ENCODE results near the gene TLR9.
A peak's percentile ranks its signal among the peaks of the same experiment; 100 is the strongest.

TLR9 gene

GRCh38 chr3:52247409-52248164 lies 22.1 kb upstream of the TLR9 start:
- no peak for DNase-seq

- no peak for DNase-seq
These were observed 21.4 kb upstream of the TLR9 start for GRCh38 chr3:52246728-52247408.

GRCh38 chr3:52246264-52246620 lies 20.8 kb upstream of the TLR9 start:
- no peak for DNase-seq

GRCh38 chr3:52245322-52246263 lies 20.1 kb upstream of the TLR9 start, which contains the start of gene PPM1M:
PPM1M (plus strand) TSS chr3:52245759; CDS start chr3:52245825, 66 bp downstream.
- peak; percentile 33 for DNase-seq

GRCh38 chr3:52243791-52244628 lies 18.6 kb upstream of the TLR9 start:
- peak; percentile 29 for DNase-seq

GRCh38 chr3:52242039-52242438 lies 16.6 kb upstream of the TLR9 start:
- no peak for DNase-seq

GRCh38 chr3:52240886-52241370 lies 15.5 kb upstream of the TLR9 start:
- DNase-seq, result no peak

- DNase-seq, result peak; percentile 54
These were observed 14.8 kb upstream of the TLR9 start for GRCh38 chr3:52240059-52240885.

- peak; percentile 85 for DNase-seq
These were observed 13.6 kb upstream of the TLR9 start, which contains the start of gene TWF2 for GRCh38 chr3:52238761-52239701. TWF2 (minus strand) TSS chr3:52239158; CDS start chr3:52239016, 142 bp downstream.

- DNase-seq, result no peak
These were observed 12.8 kb upstream of the TLR9 start for GRCh38 chr3:52238193-52238760.

GRCh38 chr3:52237657-52238172 lies 12.3 kb upstream of the TLR9 start:
- DNase-seq, result no peak

GRCh38 chr3:52237006-52237656 lies 11.7 kb upstream of the TLR9 start:
- no peak for DNase-seq

- no peak for DNase-seq
These were observed 11.0 kb upstream of the TLR9 start for GRCh38 chr3:52236424-52236886.

- no peak for DNase-seq
These were observed 9.3 kb upstream of the TLR9 start for GRCh38 chr3:52234516-52235447.

GRCh38 chr3:52233968-52234367 lies 8.5 kb upstream of the TLR9 start:
- no peak for DNase-seq

GRCh38 chr3:52233108-52233591 lies 7.7 kb upstream of the TLR9 start:
- DNase-seq, result no peak

Measured in activated T-cell treated with anti-CD3 and anti-CD28 coated beads for 4 hours (primary cell).